Measurements from ENCODE around the gene SUMF2. TPM values are rescaled to one million over a fixed set of nuclear protein-coding genes. Genes with fewer than 3 reads are reported as not detected.

The SUMF2 gene
- total and polyA plus RNA-seq, 2 experiments from 2014 or later = 32.9 to 45.7 TPM

GRCh38 chr7:56019501-56019900 lies 44.6 kb upstream of the SUMF2 start (continued):
- TF ChIP-seq JUNB (IDR thresholded peaks at IDR 0.05; ENCODE audit: unreplicated experiment) (no peak), ZNF331 (CRISPR knock-in tag; IDR thresholded peaks at IDR 0.05; ENCODE audit: low read depth) (no peak), NANOG (IDR thresholded peaks at IDR 0.05; ENCODE audit: borderline replicate concordance) (no peak)

GRCh38 chr7:56023500-56023899 lies 40.6 kb upstream of the SUMF2 start:
- Histone ChIP-seq H3K4me3 (no peak overlapping the region), H3K79me2 (replicated peaks; ENCODE audit: insufficient read depth) (peaks cover 33% of the 10 kb centered on the region), H3K4me1 (ENCODE audit: insufficient read depth) (no peaks in the 10 kb centered on the region), H2AFZ (no peak overlapping the region), H3K4me2 (no peak overlapping the region), H3K36me3 (ENCODE audit: insufficient read depth) (peaks cover 14% of the 10 kb centered on the region; the same call in 1 of the 2 replicates), H4K20me1 (replicated peaks; ENCODE audit: insufficient read depth) (peaks cover 4% of the 10 kb centered on the region; the same call in 1 of the 2 replicates), H3F3A (replicated peaks; ENCODE audit: low read depth) (no peaks in the 10 kb centered on the region), H3K27me3 (ENCODE audit: insufficient read depth) (no peaks in the 10 kb centered on the region), H3K27ac (ENCODE audit: low read depth) (no peak overlapping the region), H3K9me2 (ENCODE audit: insufficient read depth) (no peaks in the 10 kb centered on the region)
- Mint-ChIP-seq H3K4me3 (no peak overlapping the region), H3K4me1 (no peaks in the 10 kb centered on the region), H3K27ac (no peak overlapping the region), H3K9me3 (no peaks in the 10 kb centered on the region), H3K36me3 (ENCODE audit: low read depth) (peaks cover 73% of the 10 kb centered on the region), H3K27me3 (ENCODE audit: insufficient read depth, low read depth, poor library complexity) (peaks cover 5% of the 10 kb centered on the region)
- no peak for TF ChIP-seq CTCF (conservative IDR thresholded peaks at IDR 0.05; ENCODE audit: low read depth in 2 of 2)
- no peak for TF ChIP-seq ETS1 (IDR thresholded peaks at IDR 0.05)
- TF ChIP-seq ZNF331 (CRISPR knock-in tag; IDR thresholded peaks at IDR 0.05; ENCODE audit: low read depth) = no peak
- TF ChIP-seq POLR2AphosphoS5 (IDR thresholded peaks at IDR 0.05; ENCODE audit: low read depth) = no peak
- no peak for TF ChIP-seq ZNF114 (CRISPR knock-in tag; IDR thresholded peaks at IDR 0.05)
- TF ChIP-seq CREB1 (CRISPR knock-in tag; IDR thresholded peaks at IDR 0.05; ENCODE audit: low read depth) = no peak
- no peak for TF ChIP-seq JUNB (IDR thresholded peaks at IDR 0.05; ENCODE audit: unreplicated experiment)
- TF ChIP-seq NANOG (IDR thresholded peaks at IDR 0.05; ENCODE audit: borderline replicate concordance) = no peak
- no peak for TF ChIP-seq ZNF462 (CRISPR knock-in tag; IDR thresholded peaks at IDR 0.05)
- TF ChIP-seq REST (IDR thresholded peaks at IDR 0.05; ENCODE audit: unreplicated experiment) = no peak
- TF ChIP-seq EZH2 (IDR thresholded peaks at IDR 0.05; ENCODE audit: low read depth, unreplicated experiment) = no peak
- no peak for TF ChIP-seq EZH2phosphoT487 (IDR thresholded peaks at IDR 0.05; ENCODE audit: unreplicated experiment)
- no peak for TF ChIP-seq STAT1 (IDR thresholded peaks at IDR 0.05; ENCODE audit: unreplicated experiment)
- ATAC-seq (no peak), DNase-seq (ENCODE audit: low spot score) (no peak)

All from GM23338 (cell line).